ENCODE results near the gene KCP. TPM values are rescaled to one million over a fixed set of nuclear protein-coding genes. Genes with fewer than 3 reads are reported as not detected.
A peak's percentile ranks its signal among the peaks of the same experiment; 100 is the strongest.

KCP gene
- total RNA-seq, 1 donor from 2014 or later: 0.19 TPM

GRCh38 chr7:128860158-128861073 is 50.1 kb downstream of the KCP start:
- peak; percentile 75 for DNase-seq (ENCODE audit: low read depth)

- DNase-seq (ENCODE audit: low read depth): no peak
Observed at GRCh38 chr7:128859232-128860157, 51.0 kb downstream of the KCP start.

- no peak for DNase-seq (ENCODE audit: low read depth)
Observed at GRCh38 chr7:128858380-128859231, 51.9 kb downstream of the KCP start.

- no peak for DNase-seq (ENCODE audit: low read depth)
Observed at GRCh38 chr7:128856001-128856718, 54.3 kb downstream of the KCP start.

- no peak for DNase-seq (ENCODE audit: low read depth)
Observed at GRCh38 chr7:128855559-128855958, 55.0 kb downstream of the KCP start.

GRCh38 chr7:128854396-128854795 is 56.1 kb downstream of the KCP start:
- DNase-seq (ENCODE audit: low read depth): no peak

GRCh38 chr7:128853799-128854198 is 56.7 kb downstream of the KCP start:
- no peak for DNase-seq (ENCODE audit: low read depth)

- no peak for DNase-seq (ENCODE audit: low read depth)
Observed at GRCh38 chr7:128852537-128853254, 57.8 kb downstream of the KCP start.

GRCh38 chr7:128849804-128850490 is 60.6 kb downstream of the KCP start:
- DNase-seq (ENCODE audit: low read depth): no peak

GRCh38 chr7:128849156-128849515 is 61.4 kb downstream of the KCP start:
- DNase-seq (ENCODE audit: low read depth): no peak

- no peak for DNase-seq (ENCODE audit: low read depth)
Observed at GRCh38 chr7:128848289-128849155, 62.0 kb downstream of the KCP start.

GRCh38 chr7:128847721-128848211 is 62.7 kb downstream of the KCP start:
- no peak for DNase-seq (ENCODE audit: low read depth)

GRCh38 chr7:128846781-128847444 is 63.6 kb downstream of the KCP start:
- no peak for DNase-seq (ENCODE audit: low read depth)

GRCh38 chr7:128845987-128846386 is 64.5 kb downstream of the KCP start:
- DNase-seq (ENCODE audit: low read depth): no peak

- DNase-seq (ENCODE audit: low read depth): no peak
Observed at GRCh38 chr7:128845475-128845874, 65.0 kb downstream of the KCP start.

GRCh38 chr7:128844777-128845311 is 65.7 kb downstream of the KCP start:
- no peak for DNase-seq (ENCODE audit: low read depth)

- DNase-seq (ENCODE audit: low read depth): no peak
Observed at GRCh38 chr7:128843938-128844621, 66.4 kb downstream of the KCP start.
